Measurements from ENCODE around the gene TFCP2L1.
"Not testable (repeated sequence)": the region's sequence is repeated elsewhere in the genome, so short reads cannot be mapped to it uniquely, and the experiment has no call there.

TFCP2L1 gene

GRCh38 chr2:121295911-121296650 is 11.1 kb upstream of the TFCP2L1 start:
- no peak for DNase-seq

- DNase-seq: no peak
Observed at GRCh38 chr2:121294881-121295840, 10.2 kb upstream of the TFCP2L1 start.

GRCh38 chr2:121293450-121294325 is 8.7 kb upstream of the TFCP2L1 start:
- DNase-seq: no peak

- no peak for DNase-seq
Observed at GRCh38 chr2:121291251-121291580, 6.2 kb upstream of the TFCP2L1 start.

- DNase-seq: no peak
Observed at GRCh38 chr2:121289271-121289670, 4.3 kb upstream of the TFCP2L1 start.

GRCh38 chr2:121288454-121289231 is 3.6 kb upstream of the TFCP2L1 start:
- DNase-seq: no peak

GRCh38 chr2:121287956-121288355 is 3.0 kb upstream of the TFCP2L1 start:
- no peak for DNase-seq

GRCh38 chr2:121287146-121287798 is 2.3 kb upstream of the TFCP2L1 start:
- DNase-seq: peak; percentile 75 to 77 (median 76)

GRCh38 chr2:121286506-121286905 is 1.5 kb upstream of the TFCP2L1 start:
- DNase-seq: no peak

- DNase-seq: no peak
Observed at GRCh38 chr2:121285926-121286325, 924 bp upstream of the TFCP2L1 start.

- DNase-seq: peak; percentile 38 to 55 (median 44)
Observed at GRCh38 chr2:121283670-121284462, 1.1 kb downstream of the TFCP2L1 start.

- no peak for DNase-seq
Observed at GRCh38 chr2:121282800-121283385, 2.1 kb downstream of the TFCP2L1 start.

GRCh38 chr2:121281694-121282093 is 3.3 kb downstream of the TFCP2L1 start:
- DNase-seq: no peak

GRCh38 chr2:121281107-121281506 is 3.9 kb downstream of the TFCP2L1 start:
- DNase-seq: no peak

- DNase-seq: peak in 2 of 3 donors; percentile 25 to 49
Observed at GRCh38 chr2:121279476-121280220, 5.4 kb downstream of the TFCP2L1 start.

GRCh38 chr2:121276341-121276740 is 8.7 kb downstream of the TFCP2L1 start:
- DNase-seq: no peak

GRCh38 chr2:121273116-121273515 is 11.9 kb downstream of the TFCP2L1 start:
- DNase-seq: no peak

GRCh38 chr2:121272596-121272995 is 12.4 kb downstream of the TFCP2L1 start:
- DNase-seq: no peak

- not testable (repeated sequence) for DNase-seq
Observed at GRCh38 chr2:121269436-121269835, 15.6 kb downstream of the TFCP2L1 start.
